Measurements from ENCODE around the gene SSUH2.
A peak's percentile ranks its signal among the peaks of the same experiment; 100 is the strongest.
"Not testable (repeated sequence)": the region's sequence is repeated elsewhere in the genome, so short reads cannot be mapped to it uniquely, and the experiment has no call there.

The SSUH2 gene, protein sequence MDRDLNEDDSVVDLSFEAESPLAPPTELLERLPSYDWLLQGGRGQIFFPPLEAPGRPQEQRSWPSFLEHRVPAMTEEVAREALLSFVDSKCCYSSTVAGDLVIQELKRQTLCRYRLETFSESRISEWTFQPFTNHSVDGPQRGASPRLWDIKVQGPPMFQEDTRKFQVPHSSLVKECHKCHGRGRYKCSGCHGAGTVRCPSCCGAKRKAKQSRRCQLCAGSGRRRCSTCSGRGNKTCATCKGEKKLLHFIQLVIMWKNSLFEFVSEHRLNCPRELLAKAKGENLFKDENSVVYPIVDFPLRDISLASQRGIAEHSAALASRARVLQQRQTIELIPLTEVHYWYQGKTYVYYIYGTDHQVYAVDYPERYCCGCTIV

DNA sequence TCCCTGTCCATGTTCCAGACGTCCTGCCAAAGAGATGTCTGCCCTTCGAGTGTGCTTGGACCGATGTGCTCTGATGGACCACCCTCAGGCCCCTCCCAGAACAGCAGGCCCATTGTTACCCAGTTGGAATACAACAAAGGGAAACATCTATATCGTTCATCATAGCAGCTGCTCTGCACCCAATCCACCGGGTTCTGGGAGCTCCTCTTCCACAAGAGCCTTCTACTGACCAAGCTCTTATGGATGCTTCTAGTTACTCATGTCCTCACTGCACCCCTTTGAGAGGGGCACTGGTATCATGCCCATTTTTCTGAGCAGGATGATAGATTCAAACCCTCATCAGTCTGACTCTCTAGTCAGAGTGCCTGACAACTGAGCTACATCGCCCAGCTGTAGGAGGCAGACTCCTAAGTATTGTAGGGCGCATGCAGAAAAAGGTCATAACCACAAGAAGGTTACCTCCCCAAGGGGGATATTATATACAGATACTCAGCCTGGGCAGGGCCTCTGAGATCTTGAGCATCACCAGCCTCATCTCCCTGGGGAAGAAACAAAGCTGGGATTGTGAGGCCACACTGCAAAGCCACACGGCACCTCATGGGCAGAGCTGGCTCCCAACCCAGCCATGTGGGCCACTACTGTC lies at the start of gene SSUH2:
Gene SSUH2 (minus strand): TSS at position 51 of the 643 bp plus-strand sequence. CDS start 40 bp downstream, at position 11.
- DNase-seq: no peak

DNA sequence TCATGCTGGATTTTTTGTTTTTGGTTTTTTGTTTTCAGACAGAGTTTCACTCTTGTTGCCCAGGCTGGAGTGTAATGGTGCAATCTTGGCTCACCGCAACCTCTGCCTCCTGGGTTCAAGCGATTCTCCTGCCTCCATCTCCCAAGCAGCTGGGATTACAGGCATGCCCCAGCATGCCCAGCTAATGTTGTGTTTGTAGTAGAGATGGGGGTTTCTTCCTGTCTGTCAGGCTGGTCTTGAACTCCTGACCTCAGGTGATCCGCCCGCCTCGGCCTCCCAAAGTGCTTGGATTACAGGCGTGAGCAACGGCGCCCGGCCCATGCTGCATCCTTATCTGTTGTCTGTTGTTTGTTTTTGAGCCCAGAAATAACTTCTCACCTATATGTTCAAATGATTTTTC lies 46.7 kb upstream of the SSUH2 start:
- not testable (repeated sequence) for DNase-seq

DNA sequence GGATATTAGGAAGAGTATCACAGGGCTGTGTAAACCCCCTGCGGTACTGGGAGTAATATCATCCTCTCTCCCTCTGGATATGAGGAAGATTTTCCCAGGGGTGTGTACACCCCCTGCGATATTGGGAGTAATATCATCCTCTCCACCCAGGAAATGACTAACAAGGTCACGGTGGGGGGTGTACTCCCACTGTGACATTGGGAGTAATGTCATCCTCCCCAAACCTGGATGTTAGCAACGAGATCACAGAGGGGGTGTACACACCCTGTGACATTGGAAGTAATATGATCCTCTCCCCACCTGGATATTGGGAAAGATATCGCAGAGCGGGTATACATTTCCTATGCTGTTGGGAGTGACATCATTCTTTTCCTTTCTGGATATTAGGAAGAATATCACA lies 40.4 kb upstream of the SSUH2 start:
- not testable (repeated sequence) for DNase-seq

DNA sequence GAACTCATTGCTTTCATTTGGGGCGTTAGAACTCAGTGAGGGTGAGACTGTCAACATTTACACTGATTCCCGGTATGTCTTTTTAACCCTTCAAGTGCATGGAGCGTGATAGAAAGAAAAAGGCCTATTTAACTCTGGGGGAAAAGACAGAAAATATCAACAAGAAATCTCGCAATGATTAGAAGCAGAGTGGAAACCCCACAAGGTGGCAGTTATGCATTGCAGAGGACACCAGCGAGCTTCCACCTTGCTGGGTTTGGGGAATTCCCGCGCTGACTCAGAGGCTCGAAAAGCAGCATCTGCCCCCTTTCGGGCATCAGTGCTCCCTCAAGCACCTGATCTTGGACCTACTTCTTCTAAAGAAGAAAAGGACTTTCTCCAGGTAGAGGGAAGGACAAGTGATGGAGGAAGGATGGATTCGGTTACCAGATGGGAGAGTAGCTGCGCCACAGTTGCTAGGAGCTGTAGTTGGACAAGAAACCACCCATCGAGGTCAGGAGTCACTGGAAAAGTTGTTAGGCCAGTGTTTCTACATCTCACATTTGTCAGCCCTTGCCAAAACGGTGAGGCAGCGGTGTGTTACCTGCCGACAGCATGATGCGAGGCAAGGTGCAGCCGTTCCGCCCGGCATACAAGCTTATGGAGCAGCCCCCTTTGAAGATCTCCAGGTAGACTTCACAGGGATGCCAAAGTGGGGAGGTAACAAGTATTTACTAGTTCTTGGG lies 38.4 kb upstream of the SSUH2 start:
- DNase-seq: not testable (repeated sequence)

DNA sequence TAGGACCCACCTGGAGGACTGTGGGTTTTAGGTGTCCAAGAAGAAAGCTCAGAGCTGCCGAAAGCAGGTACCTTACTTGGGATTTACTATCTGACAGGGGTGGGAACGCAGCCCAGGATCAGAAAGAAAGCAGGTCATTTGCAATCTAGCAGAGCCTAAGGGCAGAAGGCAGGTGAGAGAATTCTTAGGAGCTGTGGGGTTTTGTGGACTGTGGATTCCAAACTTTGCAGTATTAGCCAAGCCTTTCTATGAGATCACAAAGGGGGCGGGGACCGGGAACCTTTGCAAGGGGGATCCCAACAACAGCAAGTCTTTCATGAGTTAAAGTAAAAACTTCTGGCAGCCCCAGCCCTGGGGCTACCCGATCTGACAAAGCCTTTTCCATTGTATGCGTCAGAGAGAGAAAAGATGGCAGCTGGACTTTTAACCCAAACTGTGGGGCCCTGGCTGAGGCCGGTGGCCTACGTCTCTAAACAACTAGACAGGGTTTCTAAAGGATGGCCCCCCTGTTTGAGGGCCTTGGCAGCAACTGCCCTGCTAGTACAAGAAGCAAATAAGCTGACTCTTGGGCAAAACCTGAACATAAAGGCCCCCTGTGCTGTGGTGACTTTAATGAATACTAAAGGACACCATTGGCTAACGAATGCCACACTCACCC lies 37.4 kb upstream of the SSUH2 start:
- DNase-seq: not testable (repeated sequence)

DNA sequence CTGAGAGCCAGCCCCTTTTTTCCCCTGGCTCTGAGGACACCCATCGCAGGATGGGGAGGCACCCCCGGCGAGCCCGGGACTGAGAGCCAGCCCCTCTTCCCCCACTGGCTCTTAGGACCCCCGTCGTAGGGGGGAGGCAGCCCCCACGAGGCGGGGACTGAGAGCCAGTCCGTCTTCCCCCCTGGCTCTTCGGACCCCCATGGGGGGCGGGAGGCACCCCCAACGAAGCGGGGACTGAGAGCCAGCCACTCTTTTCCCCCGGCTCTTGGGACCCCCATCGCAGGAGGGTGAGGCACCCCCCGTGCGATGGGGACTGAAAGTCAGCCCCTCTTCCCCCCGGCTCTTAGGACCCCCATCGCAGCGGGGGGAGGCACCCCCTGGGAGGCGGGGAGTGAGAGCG lies 36.8 kb upstream of the SSUH2 start:
- DNase-seq: no peak

DNA sequence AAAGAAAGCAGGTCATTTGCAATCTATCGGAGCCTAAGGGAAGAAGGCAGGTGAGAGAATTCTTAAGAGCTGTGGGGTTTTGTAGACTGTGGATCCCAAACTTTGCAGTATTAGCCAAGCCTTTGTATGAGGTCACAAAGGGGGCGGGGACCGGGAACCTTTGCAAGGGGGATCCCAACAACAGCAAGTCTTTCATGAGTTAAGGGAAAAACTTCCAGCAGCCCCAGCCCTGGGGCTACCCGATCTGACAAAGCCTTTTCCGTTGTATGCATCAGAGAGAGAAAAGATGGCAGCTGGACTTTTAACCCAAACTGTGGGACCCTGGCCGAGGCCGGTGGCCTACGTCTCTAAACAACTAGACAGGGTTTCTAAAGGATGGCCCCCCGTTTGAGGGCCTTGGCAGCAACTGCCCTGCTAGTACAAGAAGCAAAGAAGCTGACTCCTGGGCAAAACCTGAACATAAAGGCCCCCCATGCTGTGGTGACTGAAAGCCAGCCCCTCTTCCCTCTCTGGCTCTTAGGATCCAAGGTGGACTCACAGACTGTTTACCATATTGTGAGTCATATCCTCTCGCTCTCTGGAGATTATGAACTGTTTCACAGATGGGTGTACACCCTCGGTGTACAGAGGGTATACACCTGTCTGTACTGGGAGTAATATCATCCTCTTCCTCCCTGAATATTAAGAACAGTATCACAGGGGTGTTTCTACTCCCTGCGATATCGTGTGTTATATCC lies 35.4 kb upstream of the SSUH2 start:
- not testable (repeated sequence) for DNase-seq

DNA sequence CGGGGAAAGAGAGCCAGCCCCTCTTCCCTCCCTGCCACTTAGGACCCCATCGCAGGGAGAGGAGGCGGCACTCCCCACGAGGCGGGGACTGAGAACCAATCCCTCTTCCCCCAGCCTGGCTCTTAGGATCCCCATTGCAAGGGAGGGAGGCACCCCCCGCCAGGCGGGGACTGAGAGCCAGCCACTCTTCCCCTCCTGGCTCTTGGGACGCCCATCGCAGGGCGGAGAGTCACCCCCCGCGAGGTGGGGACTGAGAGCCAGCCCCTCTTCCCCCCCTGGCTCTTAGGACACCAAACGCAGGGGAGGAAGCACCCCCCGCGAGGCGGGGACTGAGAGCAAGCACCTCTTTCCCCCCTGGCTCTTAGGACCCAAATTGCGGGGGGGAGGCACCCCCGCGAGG lies 34.2 kb upstream of the SSUH2 start:
- DNase-seq: no peak

DNA sequence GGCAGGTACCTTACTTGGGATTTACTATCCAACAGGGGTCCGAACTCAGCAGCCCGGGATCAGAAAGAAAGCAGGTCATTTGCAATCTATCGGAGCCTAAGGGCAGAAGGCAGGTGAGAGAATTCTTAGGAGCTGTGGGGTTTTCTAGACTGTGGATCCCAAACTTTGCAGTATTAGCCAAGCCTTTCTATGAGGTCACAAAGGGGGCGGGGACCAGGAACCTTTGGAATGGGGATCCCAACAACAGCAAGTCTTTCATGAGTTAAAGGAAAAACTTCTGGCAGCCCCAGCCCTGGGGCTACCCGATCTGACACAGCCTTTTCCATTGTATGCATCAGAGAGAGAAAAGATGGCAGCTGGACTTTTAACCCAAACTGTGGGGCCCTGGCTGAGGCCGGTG lies 32.7 kb upstream of the SSUH2 start:
- not testable (repeated sequence) for DNase-seq

DNA sequence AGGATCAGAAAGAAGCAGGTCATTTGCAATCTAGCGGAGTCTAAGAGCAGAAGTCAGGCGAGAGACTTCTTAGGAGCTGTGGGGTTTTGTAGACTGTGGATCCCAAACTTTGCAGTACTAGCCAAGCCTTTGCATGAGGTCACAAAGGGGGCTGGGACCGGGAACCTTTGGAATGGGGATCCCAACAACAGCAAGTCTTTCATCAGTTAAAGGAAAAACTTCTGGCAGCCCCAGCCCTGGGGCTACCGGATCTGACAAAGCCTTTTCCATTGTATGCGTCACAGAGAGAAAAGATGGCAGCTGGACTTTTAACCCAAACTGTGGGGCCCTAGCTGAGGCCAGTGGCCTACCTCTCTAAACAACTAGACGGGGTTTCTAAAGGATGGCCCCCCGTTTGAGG lies 31.0 kb upstream of the SSUH2 start:
- not testable (repeated sequence) for DNase-seq

DNA sequence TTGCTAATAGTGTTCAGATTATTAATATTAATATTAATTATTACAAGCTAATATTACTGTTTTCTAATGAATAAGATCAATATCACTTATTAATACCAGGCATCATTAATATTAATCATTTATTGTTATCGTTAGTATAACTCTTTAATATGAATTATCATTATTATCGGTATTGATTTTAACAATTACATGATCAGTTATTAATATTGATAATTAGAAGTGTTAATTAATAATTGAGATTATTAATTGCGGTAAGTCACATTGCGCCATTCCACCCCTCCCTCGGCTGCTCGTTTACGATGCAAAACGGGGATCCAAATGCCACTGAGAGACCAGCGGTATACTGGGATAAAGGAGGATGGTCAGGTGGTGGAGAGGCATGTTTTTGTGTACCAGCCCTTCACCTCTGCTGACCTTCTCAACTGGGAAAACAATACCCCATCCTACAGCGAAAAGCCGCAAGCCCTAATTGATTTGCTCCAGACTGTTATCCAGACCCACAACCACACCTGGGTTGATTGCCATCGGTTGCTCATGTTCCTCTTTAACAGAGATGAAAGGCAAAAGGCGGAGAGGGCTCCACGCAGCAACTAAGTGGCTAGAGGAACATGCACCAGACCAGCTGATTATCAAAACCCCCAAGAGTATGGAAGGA lies 28.6 kb upstream of the SSUH2 start:
- DNase-seq: no peak

DNA sequence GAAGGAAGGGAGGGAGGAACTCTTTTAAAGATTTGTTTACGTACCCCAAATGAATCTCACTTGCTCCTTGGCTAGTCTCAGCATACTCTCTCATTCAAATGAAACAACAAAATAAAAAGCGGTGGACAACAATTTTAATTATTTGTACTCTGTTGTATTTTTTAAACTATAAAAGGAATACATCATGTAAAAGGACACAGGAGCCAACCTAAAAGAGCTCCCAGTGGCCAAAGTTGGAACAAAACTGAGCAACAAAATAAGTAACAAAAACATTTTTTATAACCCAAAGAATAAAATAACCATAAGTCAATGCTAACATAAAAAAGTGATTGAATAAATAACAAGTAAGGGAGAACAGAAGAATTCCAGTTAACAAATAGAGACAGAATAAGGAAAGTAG lies 24.4 kb upstream of the SSUH2 start:
- DNase-seq: no peak

DNA sequence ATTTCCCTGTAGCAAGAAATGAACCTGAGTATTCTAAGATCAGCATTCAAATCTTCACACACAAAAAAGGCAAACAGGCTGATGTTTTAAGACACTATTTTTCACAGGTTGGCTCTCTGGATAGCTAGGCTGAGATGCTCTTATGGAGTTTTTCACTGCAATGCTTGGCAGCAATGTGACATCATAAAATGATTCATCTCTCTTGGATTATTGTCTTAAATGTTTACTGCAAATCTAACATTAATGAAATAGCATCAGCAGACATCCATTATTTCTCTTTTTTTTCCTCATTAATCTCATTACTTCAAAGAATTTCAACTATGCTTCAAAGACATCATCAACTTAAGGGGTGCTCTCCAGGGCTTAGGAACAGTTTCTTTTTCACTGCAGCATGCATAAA lies 23.6 kb upstream of the SSUH2 start:
- DNase-seq: no peak

DNA sequence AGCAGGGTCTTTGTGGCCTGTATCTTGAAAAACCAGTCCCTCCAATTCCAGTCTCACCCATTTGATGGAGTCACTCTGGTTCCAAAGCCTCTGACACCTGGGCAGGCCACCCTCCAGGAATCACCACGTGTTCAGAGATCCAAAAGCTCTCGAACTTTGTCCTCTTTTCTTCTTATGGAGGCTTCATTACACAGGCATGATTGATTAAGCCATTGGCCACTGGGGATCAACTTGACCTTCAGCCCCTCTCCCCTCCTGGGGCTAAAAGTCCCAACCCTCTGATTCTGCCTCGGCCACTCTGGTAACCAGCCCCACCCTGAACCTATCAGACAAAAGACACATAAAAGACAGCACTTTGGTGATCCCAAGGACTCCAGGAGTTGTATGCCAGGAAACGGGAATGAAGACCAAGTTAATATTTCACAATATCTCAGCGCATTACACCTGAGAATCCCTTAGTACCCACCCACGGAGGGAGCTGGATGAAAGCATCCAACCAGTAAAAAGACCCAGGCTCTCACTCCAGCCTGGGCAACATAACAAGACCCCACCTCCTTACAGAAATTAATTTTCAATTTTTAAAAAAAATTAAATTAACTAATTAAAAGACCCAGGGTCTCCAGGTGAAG lies 23.0 kb upstream of the SSUH2 start:
- DNase-seq: no peak

DNA sequence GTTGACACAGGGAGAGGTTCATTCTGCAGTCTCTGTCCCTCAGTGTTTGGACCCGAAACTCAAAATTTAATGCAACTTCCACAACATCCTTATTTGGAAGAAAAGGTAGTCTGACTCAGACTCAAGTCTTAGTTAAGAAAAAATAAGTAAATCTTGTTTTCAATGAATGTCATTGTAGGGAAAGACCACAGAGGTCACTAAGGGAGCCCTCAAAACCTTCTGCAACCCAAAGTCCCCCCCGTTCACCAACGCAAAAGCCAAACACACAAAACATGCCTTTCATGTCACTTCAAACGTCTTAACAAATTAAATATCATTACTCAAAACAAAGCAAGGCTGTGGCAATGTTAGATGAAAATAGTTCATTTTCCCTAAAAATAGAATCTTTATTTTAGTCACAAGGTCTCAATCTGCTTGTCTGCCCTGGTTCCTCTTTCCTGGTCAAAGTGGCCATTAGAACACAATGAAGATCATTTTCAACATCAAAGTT lies 20.9 kb upstream of the SSUH2 start:
- DNase-seq: no peak

DNA sequence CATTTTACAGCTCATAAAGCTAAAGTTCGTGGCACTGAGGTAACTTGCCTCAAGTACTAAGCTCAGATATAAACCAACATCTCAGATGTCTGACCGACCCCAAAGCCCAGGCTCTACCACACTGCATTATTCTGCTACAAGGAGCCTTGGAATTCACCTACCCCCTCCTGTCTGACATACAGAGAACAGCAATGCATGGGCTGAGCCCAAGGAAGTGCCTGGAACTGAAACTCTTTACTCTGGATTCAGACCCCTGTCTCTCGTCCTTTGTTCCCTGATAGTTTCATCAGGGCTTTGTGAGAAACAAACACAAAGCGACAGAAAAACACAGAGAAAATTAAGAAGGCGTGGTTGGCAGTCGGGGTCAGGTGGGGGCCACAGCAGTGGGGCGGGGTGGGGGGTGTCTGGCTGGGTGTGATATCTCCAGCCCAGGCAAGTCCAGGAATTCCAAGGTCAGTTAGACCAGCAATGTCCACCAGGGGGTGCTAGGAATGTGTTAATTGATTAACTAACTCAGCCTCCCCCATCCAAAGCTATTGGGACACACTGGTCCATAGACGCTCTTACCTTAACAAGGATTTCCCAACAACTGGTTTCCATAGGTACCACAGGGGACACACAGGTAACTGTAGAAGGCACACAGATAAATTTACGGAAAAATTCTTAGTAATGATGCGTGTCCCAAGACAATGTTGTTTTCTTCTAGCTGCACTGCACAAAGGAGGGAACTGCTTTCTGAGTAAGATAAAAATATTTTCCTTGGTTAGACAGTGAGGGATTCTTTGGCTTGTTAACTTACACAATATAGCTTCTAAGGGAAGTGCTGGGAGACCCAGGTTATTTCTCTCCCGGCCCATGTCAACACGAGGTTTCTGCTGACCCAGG lies 18.8 kb upstream of the SSUH2 start:
- peak; percentile 11 for DNase-seq

DNA sequence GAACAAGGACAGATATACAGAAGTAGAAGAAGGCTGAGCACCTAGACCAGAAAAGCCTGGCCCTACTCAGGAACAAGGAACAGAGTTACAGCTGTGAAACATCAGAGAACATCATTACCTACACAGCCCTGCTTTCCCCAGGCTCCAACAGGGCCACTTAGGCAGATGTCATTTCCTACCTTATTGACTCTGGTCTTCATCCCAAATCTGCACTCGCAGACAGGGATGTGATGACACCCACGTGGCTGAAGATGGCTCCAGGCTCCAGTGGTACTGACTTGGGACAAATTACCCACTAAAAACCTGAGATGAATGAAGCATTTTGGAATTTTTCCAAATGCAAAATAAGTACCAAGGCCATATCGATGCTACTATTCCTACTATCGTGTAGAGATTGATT lies 18.0 kb upstream of the SSUH2 start:
- DNase-seq: no peak

DNA sequence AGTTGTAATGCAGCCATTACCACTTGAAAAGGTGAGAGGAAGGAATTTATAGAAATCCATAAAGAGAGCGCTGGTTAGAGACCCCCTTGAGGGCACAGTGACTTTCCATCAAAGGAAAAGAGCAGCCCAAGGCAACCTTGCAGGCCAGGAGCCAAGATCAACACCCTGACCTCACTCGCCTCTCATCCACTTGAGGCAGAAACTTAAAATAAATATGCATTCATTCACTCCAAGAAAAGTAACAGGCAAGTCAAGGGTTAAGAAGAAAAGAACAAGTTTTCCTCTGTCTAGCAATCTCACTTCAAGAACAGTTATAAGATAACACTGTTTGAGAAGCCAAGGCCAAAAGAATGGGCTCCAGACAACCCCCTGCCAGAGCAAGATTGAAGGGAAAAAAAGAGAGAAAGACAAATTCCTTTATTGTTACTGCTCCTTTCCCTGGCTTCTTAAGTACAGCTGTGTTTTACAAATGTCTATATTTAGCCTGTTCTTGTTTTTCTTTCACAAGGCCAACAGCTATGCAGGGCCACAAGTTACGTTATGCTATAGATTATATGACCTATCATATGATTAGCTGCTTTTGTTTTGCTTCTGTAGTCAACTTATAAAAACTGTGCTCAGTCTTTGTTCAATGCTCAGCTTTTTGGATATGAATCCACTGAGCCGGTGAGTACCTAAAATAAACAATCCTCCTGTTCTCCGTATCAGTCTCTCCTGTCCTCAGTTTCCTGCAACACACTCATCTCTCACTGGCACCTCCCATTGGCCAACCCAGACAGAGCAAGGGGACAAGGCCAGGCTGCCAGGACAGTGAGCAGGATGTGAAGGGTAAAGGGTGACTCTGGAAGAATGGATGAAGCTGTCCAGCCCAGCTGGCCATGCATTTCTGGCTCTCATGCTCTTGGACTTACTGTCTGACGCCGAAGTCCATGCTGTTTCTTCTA lies 15.8 kb upstream of the SSUH2 start:
- no peak for DNase-seq

DNA sequence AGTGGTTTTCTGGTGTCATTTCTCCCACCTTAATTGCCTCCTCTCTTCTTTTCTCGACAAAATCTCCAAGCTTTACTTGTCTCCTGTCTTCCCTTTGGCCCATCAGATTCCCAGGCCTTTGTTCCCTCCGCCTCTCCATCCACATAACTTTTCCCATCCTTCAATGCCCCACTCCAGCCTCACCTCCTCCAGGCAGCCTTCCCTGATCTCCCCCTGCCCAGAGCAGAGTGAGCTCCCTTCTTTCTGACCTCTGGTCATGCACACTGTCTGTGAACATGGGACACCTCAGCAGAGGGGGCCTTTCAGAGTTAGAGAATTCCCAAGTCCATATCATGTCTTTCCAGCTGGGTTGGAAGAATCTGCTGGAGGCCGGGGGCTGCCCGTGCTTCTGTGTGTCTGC lies 14.6 kb upstream of the SSUH2 start:
- DNase-seq: no peak
